NCI-H2227 (cell line): Measurements from ENCODE around the gene GSC2.
"Not testable (repeated sequence)": the region's sequence is repeated elsewhere in the genome, so short reads cannot be mapped to it uniquely, and the experiment has no call there.

Source experiments
- DNase-seq: peaks from one replicate; lab custom pipeline; 2025; ENCODE audit not compliant: unreplicated experiment; lab: John Stamatoyannopoulos, UW

The GSC2 gene

GRCh38 chr22:19156109-19156508 is 6.0 kb upstream of the GSC2 start:
- not testable (repeated sequence) for DNase-seq

DNA sequence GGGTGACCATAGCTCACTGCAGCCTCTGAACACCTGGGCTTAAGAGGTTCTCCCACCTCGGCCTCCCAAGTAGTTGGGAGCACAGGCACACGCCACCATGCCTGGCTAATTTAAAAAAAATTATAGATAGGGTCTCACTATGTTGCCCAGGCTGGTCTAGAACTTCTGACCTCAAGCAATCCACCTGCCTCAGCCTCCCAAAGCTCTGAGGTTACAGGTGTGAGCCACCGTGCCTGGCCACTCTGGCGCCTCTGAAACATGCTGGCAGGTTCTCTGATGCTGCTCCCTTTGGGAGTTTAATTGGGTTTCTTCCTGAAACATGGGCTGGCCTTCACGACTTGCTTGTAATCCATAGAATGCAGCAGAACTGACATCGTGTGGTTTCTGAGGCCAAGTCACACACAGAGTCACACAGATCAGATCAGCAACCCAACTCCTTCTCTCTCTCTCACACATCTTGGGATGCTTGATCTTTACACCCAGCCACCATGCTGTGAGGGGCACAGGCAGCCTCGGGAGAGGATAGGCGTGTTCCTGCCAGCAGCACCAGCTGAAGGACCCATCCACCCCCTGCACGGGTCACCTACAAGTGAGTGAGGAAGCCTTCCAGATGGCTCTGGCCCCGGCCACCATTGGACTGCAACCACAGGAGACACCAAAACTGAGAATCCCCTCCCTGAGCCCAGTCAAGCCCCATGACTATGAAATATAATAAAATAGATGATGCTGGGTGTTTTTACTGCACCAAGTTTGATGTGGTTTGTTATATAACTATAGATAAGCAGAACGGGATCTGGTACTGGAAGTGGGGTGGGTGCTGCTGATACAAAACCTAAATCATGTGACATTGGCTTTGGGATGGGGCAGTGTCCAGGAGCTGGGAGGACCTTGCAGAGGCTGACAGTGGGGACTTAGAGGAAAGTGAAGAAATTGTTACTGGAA is 3.1 kb upstream of the GSC2 start:
- no peak for DNase-seq

GRCh38 chr22:19151329-19152191 is 1.5 kb upstream of the GSC2 start:
- no peak for DNase-seq

- no peak for DNase-seq
Observed at GRCh38 chr22:19150482-19151328, 613 bp upstream of the GSC2 start.

DNA sequence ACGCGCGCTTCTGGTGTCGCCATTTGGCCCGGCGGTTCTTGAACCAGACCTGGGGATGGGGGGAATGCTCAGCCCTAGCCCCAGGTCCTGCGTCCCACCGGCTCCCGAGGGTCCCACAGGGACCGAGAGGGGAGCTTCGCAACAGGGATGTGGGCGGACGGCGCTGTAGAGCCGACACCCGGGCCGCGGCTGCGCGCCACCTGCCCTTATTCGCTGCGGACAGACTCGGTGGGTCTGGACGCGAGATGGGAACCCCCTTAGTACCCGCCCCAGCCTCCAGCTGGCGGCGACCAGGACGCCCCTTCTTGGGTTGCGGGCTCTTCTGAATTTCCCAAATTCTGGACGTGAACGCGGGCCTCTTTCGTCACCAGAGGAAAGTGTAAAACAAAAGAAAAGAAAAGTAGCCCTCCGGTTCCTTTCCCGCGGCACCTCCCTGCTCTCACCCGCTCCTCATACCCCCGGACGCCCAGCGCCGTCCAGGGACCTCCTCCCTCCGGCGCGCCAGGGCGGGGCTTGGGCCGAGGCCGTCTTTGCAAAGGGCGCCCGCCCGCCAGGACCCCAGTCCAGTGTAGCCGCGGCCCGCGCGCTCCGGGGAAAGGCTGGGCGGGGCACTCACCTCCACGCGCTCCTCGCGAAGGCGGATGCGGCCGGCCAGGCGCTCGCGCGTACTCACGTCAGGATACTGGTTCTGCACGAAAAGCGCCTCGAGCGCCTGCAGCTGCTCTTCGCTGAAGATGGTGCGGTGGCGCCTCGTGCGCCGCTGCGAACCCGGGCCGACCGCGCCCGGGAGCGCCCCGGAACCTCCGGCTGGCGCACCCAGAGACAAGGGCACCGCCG is 827 bp downstream of the GSC2 start:
- DNase-seq, result peak; percentile 60

- no peak for DNase-seq
Observed at GRCh38 chr22:19148417-19149046, 1.6 kb downstream of the GSC2 start.

GRCh38 chr22:19147195-19147780 is 2.8 kb downstream of the GSC2 start:
- DNase-seq, result no peak

- DNase-seq, result no peak
Observed at GRCh38 chr22:19146215-19146968, 3.7 kb downstream of the GSC2 start.

DNA sequence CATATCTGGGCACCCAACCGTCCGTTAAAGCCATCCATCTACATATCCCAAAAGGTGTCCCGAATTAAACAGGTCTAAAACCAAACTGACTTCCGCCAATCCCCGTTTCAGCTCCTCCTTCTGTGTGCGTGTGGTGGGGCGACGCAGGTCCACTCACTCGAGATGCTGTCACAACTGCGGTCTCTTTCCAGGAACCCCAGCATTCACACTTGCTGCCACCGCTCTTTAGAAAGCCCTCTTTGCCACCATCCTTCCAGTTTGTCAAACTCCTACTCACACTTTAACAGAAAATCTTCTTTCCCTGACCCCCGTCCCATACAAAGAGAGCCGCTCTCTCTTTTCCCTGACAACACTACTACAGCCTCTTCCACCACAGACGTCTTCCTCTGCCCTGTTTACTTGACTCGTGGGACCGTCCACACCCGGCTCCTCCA is 6.1 kb downstream of the GSC2 start:
- peak; percentile 17 for DNase-seq

DNA sequence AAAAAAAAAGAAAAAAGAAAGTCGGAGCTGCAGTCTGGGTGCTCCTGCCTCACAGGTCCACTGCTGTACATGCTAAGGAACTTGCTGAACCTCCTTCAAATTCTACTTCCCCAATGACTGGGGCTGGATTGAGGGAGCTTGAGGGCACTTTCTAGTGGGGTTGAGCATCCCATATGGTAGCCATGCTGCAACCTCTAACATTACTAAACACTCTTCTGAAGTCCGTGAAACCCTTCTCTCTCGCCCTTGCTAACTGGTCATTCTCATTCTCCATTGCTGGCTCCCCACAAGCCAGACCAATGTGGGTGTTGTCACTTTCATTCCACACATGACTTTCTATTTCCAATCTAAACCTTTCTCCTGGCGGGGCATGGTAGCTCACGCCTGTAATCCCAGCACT is 6.9 kb downstream of the GSC2 start:
- DNase-seq, result no peak

DNA sequence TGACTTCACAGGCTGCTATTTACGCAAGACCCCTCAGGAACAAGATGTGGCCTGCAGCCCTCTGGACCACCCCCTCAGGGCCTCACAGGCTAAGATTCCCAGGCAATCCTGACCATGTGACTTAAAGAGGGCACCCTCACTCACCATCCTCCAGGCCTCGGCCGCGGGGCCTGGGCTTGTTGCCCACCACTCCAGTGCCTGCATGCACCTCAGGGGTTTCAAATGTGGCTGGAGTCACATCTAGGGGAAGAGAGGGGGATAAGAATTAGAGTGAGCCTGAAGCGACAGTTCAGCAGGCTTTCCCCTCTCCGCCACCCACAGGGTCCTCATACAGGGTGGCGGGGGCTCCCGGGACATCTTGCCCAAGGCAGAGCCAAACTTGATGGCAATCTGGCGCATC is 7.7 kb downstream of the GSC2 start:
- DNase-seq, result no peak

DNA sequence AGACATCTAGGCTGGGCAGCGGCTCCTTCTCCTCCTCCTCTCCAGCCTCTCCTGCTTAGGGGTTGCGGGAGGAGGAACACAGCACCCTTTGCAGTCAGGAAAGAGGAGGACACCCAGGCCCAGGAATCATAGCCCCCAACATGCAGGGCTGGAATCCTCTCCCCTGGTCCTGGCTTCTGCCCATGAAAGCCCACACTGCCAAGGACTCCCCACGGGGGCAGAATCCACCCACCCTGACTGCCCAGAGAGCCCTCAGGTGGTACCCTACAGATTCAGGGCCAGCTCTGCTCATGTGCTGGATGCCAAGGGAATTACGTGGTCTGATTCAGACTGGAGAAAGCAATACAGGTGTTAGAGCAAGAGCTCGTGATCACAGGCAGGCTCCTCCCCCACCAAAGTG is 10.1 kb downstream of the GSC2 start:
- no peak for DNase-seq

GRCh38 chr22:19139001-19139356 is 11.1 kb downstream of the GSC2 start:
- DNase-seq, result no peak

GRCh38 chr22:19138217-19139000 is 11.7 kb downstream of the GSC2 start:
- no peak for DNase-seq

GRCh38 chr22:19137384-19138216 is 12.5 kb downstream of the GSC2 start:
- DNase-seq, result no peak

GRCh38 chr22:19136915-19137314 is 13.2 kb downstream of the GSC2 start:
- DNase-seq, result no peak

- DNase-seq, result no peak
Observed at GRCh38 chr22:19134874-19135273, 15.2 kb downstream of the GSC2 start.
